ENCODE data around the gene SYN1.

- TF ChIP-seq, protein P1, sequence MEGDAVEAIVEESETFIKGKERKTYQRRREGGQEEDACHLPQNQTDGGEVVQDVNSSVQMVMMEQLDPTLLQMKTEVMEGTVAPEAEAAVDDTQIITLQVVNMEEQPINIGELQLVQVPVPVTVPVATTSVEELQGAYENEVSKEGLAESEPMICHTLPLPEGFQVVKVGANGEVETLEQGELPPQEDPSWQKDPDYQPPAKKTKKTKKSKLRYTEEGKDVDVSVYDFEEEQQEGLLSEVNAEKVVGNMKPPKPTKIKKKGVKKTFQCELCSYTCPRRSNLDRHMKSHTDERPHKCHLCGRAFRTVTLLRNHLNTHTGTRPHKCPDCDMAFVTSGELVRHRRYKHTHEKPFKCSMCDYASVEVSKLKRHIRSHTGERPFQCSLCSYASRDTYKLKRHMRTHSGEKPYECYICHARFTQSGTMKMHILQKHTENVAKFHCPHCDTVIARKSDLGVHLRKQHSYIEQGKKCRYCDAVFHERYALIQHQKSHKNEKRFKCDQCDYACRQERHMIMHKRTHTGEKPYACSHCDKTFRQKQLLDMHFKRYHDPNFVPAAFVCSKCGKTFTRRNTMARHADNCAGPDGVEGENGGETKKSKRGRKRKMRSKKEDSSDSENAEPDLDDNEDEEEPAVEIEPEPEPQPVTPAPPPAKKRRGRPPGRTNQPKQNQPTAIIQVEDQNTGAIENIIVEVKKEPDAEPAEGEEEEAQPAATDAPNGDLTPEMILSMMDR (IDR thresholded peaks at IDR 0.05), result no peak
- no peak for TF ChIP-seq EP300 (IDR thresholded peaks at IDR 0.05)
Observed at GRCh38 chrX:47651043-47651905, 31.6 kb upstream of the SYN1 start.

Data from sigmoid colon (tissue), 4 donors.